Hair follicular keratinocyte (primary cell): ENCODE data around the gene MAGEA11. TPM values are rescaled to one million over a fixed set of nuclear protein-coding genes. Genes with fewer than 3 reads are reported as not detected.

ENCODE experiments used
- total RNA-seq: library from RNA; depleted of rRNA; stranded (reverse); fragments of >200 nt; gene quantifications from 2 replicates; pipeline ENCODE4 v1.2.3, GENCODE V29; 2015

Gene MAGEA11, protein sequence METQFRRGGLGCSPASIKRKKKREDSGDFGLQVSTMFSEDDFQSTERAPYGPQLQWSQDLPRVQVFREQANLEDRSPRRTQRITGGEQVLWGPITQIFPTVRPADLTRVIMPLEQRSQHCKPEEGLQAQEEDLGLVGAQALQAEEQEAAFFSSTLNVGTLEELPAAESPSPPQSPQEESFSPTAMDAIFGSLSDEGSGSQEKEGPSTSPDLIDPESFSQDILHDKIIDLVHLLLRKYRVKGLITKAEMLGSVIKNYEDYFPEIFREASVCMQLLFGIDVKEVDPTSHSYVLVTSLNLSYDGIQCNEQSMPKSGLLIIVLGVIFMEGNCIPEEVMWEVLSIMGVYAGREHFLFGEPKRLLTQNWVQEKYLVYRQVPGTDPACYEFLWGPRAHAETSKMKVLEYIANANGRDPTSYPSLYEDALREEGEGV
- not detected in 2 replicates for total RNA-seq

GRCh38 chrX:149711545-149712236 is at the start of gene MAGEA11:
Gene MAGEA11 (plus strand): TSS chrX:149712060. CDS start chrX:149713160, 1,100 bp downstream.

Other genes starting within 250 kb of the MAGEA11 start
- gene IDS, start 206.8 kb upstream of the MAGEA11 start, total RNA-seq: 18.5 and 24.5 TPM in 2 replicates
- 7.1 and 11.4 TPM in 2 replicates for gene EOLA1, start 171.0 kb upstream of the MAGEA11 start, total RNA-seq
- not detected in 2 replicates for gene HSFX3, start 162.1 kb upstream of the MAGEA11 start, total RNA-seq
- not detected in 2 replicates for gene MAGEA9B, start 124.6 kb upstream of the MAGEA11 start, total RNA-seq
- not detected in 2 replicates for gene HSFX2, start 116.7 kb upstream of the MAGEA11 start, total RNA-seq
- gene TMEM185A, start 80.3 kb upstream of the MAGEA11 start, total RNA-seq: 8.1 and 8.5 TPM in 2 replicates
- 0.08 TPM in 2 replicates for gene HSFX1, start 62.0 kb downstream of the MAGEA11 start, total RNA-seq
- not detected in 2 replicates for gene MAGEA9, start 69.9 kb downstream of the MAGEA11 start, total RNA-seq
- not detected in 2 replicates for gene MAGEA8, start 169.1 kb downstream of the MAGEA11 start, total RNA-seq
- gene HSFX4, start 217.5 kb downstream of the MAGEA11 start, total RNA-seq: not detected in 2 replicates
- gene EOLA2, start 226.4 kb downstream of the MAGEA11 start, total RNA-seq: 26.6 and 39.3 TPM in 2 replicates